Left kidney (tissue), 8 donors: ENCODE results near the gene EMILIN3. TPM values are rescaled to one million over a fixed set of nuclear protein-coding genes. Genes with fewer than 3 reads are reported as not detected.

Experiments
- DNase-seq: peaks from one replicate; pipeline ENCODE4 v3.0.0-alpha.2; 2013
- long read RNA-seq, 8 donors: transcript quantifications; one replicate each; lab custom pipeline, GENCODE V29; 2026
- polyA plus RNA-seq: library from polyadenylated mRNA; unstranded; fragments of 120-200 nt; gene quantifications from one replicate; pipeline ENCODE4 v1.2.1, GENCODE V29; 2013; ENCODE audit not compliant: insufficient read length

EMILIN3 gene, protein sequence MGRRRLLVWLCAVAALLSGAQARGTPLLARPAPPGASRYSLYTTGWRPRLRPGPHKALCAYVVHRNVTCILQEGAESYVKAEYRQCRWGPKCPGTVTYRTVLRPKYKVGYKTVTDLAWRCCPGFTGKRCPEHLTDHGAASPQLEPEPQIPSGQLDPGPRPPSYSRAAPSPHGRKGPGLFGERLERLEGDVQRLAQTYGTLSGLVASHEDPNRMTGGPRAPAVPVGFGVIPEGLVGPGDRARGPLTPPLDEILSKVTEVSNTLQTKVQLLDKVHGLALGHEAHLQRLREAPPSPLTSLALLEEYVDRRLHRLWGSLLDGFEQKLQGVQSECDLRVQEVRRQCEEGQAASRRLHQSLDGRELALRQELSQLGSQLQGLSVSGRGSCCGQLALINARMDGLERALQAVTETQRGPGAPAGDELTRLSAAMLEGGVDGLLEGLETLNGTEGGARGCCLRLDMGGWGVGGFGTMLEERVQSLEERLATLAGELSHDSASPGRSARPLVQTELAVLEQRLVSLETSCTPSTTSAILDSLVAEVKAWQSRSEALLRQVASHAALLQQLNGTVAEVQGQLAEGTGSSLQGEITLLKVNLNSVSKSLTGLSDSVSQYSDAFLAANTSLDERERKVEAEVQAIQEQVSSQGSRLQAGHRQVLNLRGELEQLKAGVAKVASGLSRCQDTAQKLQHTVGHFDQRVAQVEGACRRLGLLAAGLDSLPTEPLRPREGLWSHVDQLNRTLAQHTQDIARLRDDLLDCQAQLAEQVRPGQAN
- polyA plus RNA-seq = 7.7 TPM
- long read RNA-seq, donor 1, partial matches to known transcripts = 0 of 1 reads
- long read RNA-seq, donor 1, other reads (novel, unspliced or antisense) = 0 of 1 reads
- long read RNA-seq, donor 2, partial matches to known transcripts = 0 of 1 reads
- long read RNA-seq, donor 2, other reads (novel, unspliced or antisense) = 0 of 1 reads
- long read RNA-seq, donor 3 = 0 reads
- long read RNA-seq, donor 4 = 0 reads
- long read RNA-seq, donor 5, partial matches to known transcripts = 0 of 2 reads
- long read RNA-seq, donor 5, other reads (novel, unspliced or antisense) = 0 of 2 reads
- long read RNA-seq, donor 6, partial matches to known transcripts = 0 of 3 reads
- long read RNA-seq, donor 6, other reads (novel, unspliced or antisense) = 0 of 3 reads
- long read RNA-seq, donor 7 = 0 reads
- long read RNA-seq, donor 8 = 0 reads

DNA sequence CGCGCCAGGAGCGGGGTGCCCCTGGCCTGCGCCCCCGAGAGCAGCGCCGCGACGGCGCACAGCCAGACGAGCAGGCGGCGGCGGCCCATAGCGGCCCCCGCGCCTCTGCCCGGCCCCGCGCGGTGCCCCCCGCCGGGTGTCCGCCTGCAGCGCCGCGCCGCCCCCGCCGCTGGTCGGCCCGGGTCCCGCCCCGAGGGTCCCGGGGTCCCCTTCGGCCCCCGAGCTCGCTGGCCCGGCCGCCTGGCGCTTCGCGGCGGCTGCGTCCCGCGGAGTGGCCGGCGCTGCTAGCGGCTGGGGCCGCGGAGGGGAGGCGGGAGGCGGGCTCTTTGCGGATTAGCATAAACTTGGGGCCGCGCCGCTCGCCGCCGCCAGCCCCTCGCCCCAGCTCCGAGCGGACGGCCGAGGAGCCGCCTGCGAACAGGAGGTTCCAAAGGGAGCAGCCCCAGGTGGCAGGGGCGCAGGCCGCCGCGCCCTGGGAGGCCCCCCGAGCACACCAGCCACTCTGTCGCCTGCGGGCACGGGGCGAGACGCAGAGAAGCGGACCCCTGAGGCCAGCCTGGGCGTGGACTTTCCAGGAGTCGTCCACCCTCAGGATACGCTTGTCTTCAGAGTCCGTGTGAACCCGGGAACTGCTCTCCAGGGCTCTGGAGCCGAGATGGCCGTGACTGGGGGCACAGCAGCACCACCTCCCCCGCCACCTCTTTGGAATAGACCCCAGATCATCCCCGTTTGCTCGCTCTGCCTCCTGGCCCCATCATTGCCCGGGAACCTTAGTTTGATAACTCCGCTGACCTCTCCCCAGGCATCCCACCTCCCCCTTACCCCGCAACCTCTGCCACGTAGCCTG is at the start of gene EMILIN3:
EMILIN3 (minus strand) TSS at position 273 of the 847 bp plus-strand sequence; CDS start at position 89, 184 bp downstream.
- DNase-seq = no peak

DNA sequence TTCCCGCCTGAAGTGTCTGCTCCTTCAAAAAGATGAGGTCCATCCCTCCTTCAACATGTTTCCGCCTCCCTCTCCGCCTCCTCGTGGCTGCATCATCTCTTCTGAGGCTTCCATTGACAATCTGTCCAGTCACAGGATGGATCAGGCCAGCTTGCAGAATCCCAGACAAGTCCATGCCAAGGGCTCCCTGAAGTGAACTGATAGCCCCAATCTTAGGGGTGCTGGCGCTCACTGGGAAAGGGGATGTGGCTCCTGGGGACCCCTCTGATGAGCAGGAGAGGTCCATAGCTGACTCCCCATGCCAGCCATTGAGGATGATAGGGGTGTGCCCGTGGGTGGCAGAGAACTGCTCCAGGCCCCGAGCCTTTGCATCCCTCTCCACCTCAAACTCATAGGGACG is 48.6 kb upstream of the EMILIN3 start:
- no peak for DNase-seq

DNA sequence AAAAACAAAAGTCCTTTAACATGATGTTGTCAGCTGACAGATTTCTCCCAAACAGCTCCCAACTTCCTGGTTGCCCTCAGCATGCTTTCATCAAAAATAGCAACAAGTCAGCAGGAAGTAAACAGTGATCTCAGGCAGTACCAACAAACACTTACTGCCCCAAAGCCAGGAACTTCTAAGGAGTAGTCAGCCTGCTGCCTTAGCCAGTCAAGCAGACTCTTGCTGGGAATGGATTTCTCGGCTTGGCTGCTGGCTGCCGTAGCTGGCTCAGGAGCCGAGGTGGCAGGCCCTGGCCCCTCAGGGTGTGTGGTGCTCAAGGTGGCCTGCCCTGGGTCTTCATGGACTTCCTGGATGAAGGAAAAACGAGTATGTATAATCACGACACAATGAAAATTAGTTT is 46.6 kb upstream of the EMILIN3 start:
- no peak for DNase-seq

DNA sequence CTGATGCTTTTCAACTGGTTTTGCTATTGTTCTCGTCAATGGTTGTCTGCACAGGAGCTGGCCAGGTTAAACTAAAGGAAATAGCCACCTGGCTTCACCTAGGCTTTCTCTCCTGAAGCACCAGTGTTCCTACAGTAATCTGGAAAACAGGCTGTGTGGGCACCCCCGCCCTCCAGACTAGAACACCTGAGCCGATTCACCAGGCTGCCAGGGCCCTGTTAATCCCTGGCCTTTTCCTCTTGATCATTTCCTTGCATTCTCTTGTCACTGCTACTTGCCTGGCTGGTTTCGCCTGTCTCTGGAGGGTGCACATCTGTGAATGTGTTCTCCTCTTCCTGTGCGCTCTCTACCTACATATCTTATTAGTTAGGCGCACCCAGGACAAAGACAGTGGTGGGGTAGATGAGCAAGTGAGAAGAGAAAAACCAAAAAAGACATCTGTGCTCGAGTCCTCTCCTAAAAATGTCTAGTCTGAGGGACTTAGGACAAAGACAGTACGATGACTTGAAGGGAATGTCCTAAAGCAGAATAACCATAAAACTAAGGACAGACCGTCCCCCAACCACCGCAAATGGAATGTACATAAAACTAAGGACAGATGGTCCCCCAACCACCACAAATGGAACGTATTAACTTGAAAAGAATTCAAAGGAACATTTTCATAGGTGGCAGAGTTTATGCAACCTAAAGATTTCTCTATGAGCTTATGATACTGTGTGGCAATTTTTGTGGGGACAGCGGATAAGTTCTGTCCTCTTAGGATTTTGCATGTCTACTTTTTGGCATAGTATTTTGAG is 45.9 kb upstream of the EMILIN3 start:
- no peak for DNase-seq

DNA sequence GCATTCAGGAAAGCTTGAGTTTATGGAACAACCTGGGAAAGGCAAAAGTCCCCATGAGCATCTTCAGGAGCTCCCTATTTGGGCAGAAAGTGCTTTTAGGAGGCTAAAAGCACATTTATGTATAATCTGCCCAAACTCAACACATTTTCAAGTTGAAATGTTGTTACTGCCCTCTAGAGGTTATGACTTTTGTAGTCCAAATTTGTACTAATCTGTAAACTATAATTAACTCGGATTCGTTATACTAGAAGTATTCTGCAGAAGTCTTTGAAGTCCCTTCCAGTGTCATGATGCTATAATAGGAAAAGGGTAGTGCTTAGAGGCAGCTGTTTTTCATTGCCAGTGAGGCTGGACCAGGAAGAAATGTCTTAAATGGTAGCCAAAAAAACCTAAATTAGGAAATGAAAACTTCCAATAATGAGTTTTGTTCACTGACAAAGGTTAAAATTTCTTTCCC is 44.8 kb upstream of the EMILIN3 start:
- no peak for DNase-seq

DNA sequence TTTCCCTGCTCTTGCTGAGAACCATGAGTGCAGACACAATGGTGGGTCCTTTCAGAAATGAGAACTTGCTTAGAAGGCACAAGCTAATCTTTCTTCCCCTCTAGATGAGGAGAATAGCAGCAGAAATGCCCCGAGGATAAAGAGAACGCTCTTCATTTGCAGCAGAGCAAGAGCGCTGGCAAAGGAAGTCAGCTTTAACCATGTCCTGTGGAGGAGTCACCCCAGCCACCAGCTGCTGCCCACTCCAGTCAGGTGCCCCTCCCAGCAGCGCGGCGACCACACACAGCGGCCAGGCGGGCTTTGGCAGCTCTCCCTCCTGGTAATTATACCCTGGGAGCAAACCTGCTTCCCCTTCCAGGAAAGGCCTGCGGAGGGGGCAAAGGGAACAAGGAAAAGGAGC is 42.4 kb upstream of the EMILIN3 start:
- peak; percentile 47 for DNase-seq

GRCh38 chr20:41408156-41408794 is 41.7 kb upstream of the EMILIN3 start:
- no peak for DNase-seq

DNA sequence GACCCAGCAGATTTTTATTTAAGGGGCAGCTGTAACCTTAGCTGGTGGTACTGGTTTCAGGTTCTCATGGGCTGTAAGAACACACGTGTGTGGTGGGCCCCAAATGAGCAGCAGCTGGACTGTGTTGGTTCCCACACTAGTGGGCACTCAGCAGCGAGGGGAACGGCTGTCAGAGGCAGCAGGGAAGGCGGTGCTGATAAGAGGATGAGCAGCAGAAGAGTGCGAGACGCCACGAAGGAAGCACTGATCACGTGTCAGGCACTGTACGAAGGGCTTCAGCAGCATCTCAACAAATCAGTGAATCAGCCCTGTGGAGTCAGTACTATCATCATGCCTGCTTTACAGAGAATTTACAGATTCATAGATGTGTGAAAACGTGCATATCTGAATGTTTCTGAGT is 41.0 kb upstream of the EMILIN3 start:
- DNase-seq = no peak

GRCh38 chr20:41406896-41407444 is 40.4 kb upstream of the EMILIN3 start:
- no peak for DNase-seq

GRCh38 chr20:41406353-41406752 is 39.7 kb upstream of the EMILIN3 start:
- no peak for DNase-seq

DNA sequence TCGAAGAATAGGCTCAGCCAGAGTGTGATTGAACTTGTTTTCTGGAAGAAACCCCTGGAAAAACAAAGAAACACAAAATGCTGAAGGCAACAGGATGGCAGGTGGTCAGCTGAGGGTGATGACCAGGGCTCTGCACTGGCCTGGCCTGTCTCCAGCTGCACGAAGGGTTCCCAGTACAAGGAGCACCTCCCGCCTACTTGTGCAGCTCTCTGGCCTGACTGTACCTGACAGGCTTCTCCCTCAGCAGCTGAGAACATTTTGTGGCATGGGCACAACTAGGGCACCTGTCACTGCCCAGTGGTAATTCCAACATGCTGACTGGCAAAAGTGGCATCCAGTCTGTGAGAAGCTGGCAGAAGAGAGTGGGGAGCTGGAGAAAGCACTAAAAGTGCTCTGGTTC is 38.8 kb upstream of the EMILIN3 start:
- DNase-seq = no peak

GRCh38 chr20:41403604-41404003 is 37.0 kb upstream of the EMILIN3 start:
- no peak for DNase-seq

GRCh38 chr20:41398408-41398807 is 31.8 kb upstream of the EMILIN3 start:
- peak; percentile 42 for DNase-seq

DNA sequence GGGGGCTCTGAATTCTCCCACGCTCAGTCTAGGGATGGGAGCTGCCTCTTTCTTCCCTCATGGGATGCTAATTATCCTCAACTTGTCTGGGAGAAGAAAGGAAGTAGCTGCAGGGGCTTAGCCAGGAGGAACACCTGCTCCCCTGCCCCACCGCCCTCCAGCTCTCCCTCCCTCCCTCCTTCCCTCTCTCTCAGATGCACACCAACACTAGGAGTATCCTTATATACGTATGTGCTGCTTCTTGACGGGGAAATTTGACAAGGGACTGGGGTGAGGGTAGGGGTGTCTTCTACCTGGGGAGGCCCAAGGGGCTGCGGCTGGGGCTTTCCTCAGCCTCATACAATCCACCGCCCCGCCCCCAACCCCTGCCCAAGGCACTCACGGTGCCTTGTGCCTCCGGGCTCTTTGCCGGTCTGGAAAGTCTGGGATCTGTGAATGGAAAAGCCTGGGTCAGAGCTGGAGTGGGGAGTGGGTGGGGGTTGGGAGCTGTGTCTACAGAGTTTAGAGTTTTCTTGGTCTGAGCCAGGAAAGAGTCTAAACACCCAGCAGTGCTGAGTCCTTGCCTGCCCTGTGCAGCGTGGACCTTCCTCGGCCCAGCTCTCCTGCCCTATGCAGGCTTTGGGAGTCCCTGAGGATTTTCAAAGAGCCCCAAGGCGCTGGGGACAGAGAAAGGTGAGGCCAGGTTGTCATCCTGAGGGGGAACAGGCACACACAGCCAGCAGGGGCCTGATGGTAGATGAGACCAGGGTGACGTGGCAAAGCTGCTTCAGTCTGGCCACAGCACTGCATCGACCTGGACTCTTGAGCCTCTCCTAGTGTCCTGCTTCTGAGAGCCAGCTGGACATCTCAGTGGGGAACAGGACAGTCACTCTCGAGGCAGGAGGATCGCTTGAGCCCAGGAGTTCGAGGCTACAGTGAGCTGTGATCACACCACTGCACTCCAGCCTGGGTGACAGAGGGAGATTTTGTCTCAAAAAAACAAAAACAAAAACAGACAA is 29.3 kb upstream of the EMILIN3 start:
- no peak for DNase-seq

GRCh38 chr20:41394931-41395666 is 28.5 kb upstream of the EMILIN3 start:
- DNase-seq = no peak

GRCh38 chr20:41394081-41394480 is 27.5 kb upstream of the EMILIN3 start:
- no peak for DNase-seq

- DNase-seq = no peak
Observed at GRCh38 chr20:41393705-41394066, 27.1 kb upstream of the EMILIN3 start.
